ENCODE results near the gene CD52.

The CD52 gene

DNA sequence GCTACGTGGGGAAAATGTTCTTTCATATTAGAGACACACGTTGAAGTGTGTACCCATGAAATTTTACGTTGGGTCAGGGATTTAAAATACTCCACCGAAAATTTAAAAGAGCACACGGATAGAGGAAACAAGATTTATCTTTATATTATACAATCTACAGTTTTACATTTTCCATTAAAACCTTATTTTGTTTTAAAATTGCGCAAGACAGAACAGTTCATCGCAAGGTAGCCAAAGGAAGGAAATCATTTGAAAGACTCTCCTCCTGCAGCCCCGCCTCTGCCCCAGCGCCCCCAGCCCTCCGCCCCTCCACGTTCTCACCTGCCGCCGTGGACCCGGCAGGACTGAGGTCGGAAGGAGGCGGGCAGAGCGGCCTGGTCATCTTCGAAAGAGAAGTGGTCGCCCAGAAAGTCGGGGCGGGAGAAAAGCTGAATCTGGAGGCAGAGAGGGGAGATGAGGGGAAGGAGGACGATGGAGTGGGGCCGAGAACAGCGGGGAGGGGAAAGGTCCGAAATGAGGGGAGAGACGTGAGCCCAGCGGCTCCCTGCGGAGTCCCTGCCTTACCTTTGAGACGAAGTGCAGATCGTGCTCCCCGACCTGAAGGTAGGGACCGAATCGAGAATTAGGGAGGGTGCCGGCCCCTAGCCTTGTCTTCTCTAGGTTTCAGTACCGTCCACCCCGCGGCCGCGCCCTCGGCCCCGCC, 18.2 kb downstream of the CD52 start:
- no peak for DNase-seq (ENCODE audit: low read depth)

DNA sequence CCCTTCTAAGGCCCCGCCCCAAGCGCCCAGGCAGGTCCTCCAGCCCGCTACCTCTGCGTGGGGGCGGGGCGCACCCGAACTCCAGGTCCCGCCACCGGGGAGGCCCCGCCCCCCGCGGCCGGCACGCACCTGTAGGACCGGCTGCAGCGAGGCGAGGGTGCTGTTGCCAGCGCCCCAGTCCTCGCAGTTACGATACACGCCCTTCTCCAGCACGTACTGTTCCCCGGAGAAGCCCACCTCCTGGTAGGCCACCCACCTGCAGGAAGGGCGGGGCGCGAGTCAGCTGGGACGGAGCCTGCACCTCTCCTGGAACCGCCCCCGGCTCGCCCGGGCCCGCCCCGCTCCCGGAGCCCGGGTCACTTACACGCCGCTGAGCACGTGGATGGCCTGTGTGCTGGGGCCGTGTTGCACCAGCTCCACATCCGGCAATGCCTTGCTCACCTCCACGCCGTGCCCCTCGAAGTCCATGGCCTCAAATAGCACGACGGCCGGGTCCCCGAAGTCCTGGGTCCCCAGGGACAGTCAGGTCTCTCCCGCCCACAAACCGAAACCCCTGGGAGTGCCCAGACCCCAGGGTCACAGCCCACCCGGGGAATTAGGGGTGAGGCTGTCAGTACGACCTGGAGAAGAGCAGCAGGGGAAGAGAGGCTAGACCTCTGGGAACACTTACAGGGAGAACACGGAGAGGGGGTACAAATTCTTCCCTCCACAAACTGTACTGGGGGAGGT, 18.9 kb downstream of the CD52 start:
- peak; percentile 80 for DNase-seq (ENCODE audit: low read depth)

DNA sequence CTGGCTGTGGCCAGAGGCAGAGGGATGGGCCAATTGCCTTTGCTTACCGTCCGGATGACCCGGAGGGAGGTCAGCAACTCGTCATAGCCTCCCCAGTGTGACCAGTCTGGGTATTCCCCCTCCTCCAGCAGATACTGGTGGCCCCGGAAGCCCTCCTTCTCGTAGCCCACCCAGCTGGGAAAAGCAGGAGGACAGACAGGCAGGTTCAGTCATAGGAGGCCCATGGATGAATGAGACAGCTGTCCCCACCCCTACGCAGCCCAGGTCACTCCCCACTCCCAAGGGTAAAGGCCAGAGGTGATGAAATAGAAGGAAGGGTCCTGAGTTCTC, 19.4 kb downstream of the CD52 start:
- DNase-seq (ENCODE audit: low read depth) = no peak

DNA sequence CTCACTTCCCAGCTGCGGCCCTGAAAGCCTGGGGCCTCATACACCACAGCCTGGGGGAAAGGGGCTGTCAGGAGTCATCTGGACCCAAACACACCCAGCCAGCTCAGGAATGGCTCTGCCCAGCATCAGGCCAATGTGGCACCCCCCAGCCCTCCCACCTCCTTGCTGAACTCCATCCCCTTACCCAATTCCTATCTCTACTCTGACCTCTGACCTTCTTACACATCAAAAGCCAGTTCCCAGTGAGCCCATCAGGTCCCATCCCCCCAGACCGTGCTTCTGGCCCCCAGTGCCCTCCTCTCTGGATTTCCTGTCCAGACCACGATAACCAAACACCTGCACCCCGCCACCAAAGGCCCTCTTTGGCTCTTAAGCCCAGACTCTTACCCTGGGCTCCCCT, 19.9 kb downstream of the CD52 start:
- no peak for DNase-seq (ENCODE audit: low read depth)

DNA sequence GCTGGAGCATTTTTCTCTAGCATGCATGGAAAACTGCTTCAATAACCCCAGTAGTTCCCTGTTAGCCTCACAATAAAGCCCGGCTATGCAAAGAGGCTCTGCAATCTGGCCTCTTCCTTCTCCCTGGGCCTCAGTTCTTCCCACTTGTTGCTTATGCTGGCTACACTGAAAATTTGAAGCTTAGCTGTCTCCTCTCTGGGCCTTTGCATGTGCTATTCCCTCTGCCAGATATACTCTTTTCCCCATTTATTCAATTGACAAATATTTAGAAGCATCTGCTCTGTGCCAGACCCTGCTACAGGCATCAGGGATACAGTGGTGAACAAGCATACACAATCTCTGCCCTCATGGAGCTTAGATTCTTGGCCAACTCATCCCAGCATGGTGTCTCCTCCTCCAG, 20.9 kb downstream of the CD52 start:
- DNase-seq (ENCODE audit: low read depth) = no peak

DNA sequence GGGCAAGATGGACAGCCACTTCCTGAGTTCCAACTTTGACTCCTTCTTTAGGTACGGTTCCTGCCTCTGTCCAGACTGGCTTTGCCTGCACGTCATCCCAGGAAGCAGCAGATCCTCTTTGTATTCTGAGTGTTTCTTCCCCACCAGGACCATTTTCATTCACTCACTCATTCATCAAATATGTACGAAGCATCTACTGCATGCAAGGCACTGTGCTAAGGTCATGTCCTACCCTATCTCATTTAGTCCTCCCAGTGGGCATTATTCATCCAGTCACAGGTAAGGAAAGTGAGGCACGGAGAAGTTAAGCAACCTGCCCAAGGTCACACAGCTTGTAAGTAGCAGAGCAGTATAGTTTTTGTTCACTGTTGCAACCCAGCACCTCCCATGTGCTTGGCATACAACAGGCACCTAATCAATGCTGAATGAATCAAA, 22.3 kb downstream of the CD52 start:
- no peak for DNase-seq (ENCODE audit: low read depth)

DNA sequence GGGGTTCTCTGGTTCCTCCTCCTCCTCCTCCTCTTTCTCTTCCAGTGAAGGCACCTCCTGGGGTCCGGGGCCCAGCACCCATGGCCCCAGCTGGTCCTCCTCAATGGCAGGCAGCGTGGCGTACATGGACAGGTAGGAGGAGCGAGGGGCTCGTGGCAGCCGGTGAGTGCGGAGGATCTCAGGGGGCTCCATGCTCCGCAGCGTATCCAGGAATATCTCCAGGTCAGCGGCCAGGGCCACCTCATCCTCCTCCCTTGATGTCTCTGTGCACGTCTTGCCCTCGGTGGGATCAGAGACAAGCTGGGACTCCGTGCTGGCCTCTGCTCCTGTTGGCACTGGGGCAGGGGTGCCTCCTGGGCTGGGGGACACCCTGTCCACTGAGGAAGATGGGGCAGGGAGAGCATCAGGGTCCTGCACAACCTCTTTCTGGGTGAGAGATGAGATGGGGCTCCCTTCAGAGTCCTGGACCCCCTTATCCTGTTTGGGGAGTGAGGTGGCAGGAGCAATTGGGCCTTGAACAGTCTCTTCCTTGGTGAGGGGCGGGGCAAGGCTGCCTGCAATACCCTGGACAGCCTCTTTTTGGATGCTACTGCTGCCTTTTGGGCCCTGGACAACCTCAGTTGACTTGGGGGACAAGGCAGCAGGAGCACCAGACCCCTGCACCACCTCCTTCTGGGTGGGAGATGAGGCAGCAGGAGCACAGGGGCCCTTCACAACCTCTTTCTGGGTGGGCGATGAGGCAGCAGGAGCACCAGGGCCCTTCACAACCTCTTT, 26.6 kb downstream of the CD52 start:
- no peak for DNase-seq (ENCODE audit: low read depth)

DNA sequence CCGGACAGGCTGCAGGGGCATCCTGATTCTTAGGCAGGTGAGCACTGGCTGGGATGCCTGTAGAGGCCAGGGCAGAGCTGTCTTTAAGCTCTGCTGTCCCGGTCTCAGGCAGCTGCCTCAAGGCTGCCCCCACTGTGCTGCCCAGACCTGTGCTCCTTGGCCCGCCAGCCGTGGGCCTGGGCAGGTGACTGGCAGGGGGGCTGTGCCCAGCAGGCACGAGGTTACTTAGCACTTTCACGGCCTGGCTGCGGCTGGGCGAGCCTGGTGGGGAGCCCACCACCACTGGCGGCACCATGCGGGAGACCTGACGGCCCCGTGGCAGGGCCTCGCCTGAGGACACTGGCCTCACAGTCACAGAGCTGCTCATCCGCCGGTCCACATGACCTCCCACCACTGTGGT, 28.0 kb downstream of the CD52 start:
- DNase-seq (ENCODE audit: low read depth) = no peak

DNA sequence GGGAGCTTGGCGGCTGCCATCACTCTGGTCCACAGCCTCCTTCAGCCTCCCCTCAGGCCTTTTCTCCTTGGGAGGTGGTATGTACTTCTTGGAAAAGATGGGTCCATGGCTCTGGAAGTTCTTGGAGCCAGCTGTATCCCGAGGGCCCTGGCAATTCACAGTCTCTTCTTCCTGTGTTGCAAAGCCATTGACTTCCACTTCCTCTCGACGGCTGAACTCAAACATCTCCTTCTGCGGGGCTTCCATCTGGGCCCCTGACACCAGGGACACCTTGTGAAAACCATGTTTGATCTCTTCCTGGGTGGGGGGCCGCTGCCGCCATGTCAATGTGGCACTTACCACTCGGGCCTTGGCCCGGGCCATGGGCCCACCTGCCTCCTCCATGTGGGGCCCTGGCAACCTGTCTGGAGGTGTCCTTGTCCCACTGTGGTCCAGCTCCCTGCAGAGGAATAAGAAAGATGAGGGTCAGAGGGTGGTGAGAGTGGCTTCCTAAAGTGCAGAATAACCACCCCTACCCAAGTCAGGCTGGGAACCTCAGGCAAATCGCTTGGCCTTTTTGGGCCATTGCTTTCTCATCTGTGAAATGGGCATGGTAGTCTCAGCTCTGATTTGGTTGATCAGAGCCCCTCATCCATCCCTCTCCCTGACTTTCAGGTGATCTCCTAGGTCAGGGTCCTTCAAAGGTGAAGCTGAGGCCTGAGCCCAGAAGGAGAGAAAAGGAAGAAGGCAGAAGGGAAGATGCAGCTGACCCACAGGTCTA, 28.7 kb downstream of the CD52 start:
- DNase-seq (ENCODE audit: low read depth) = no peak

DNA sequence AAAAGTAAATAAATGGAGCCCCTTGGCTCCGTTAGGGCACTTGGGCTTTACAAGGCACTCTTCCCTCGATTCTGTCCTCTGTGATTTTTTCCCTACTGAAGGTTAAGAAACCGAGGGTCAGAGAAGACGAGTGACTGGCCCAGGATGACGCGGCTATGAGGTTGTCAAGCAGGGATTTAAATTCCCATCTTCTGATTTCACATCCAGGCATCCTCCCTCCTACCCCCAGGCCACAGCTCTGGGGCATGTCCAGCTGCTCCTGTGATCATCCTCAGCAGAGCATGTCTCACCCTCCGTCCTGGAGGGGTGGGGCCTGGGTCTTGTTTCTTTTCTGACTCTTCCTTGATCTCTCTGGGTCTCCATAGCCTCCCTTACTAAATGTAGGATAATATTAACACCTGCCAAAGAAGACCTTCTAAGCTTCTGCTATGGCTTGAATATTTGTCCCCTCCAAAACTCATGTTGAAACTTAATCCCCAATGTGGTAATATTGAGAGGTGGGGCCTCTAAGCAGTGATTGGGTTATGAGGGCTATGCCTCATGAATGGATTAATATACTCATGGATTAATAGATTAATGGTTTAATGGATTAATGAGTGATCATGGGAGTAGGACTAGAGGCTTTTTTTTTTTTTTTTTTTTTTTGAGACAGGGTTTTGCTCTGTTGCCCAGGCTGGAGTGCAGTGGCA, 31.6 kb downstream of the CD52 start:
- DNase-seq (ENCODE audit: low read depth) = no peak

DNA sequence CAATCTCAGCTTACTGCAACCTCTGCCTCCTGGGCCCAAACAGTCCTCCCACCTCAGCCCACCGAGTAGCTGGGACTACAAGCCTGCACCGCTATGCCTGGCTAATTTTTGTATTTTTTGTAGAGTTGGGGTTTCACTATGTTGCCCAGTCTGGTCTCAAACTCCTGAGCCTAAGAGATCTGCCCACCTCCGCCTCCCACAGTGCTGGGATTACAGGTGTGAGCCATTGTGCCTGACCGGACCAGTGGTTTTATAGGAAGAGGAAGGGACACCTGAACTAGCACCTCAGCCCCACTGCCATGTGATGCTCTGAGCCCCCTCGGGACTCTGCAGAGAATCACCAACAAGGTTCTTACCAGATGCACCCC, 32.1 kb downstream of the CD52 start:
- DNase-seq (ENCODE audit: low read depth) = no peak

DNA sequence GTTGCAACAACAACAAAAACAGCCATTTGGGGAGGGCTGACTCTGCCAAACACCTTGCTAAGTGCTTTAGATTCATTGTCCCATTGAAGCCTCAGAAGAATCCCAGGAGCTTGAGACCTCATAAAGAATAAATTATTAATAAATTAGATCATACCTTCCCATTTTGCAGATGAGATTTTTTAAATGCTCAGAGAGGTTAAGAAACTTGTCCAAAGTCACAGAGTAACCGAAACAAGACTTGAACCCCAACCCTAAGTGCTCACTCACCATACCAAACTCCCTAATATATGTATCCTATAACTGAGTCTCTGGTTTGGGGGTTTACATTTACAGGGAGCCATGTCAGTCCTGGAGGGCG, 32.6 kb downstream of the CD52 start:
- no peak for DNase-seq (ENCODE audit: low read depth)

DNA sequence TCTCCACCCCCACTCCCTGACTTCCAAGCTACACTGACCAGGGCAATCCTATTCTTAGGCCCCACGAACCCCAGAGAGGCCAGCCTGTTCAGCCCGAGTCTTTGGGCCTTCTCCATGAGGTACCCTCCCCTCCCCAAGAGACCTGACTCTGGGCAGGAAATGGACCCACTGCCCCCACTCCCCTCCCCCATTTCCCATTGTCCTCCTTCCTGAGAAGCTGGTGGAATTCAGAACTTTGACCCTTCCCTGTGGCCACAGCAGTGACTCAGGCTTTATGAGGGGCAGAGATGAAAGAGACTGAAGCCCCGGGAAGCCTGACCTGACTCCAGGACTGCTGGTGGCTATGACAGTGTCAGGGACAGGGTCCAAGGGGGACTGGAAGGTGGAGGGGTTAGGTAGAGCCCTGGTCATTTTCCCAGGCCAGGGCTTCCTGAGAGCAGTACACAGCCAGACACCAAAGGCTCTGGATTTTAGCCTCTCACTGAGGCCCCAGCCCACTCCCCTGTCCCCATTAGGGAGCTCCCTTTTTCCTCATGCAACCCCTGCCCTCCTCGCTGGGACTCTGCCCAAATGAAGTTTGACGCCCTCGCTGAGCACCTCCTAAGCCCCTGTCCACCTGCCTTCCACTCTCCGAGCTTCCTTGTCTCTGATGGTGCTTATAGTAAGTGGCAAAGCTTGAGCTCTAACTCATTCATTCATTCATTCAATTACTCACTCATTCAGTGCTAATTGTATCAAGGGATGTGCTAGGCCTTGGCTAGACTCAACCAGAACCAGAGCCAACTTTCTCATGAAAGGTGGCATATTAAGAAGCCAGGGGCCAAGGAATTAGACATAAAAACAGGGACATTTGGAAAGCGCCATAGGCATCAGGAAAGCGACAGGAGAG, 33.2 kb downstream of the CD52 start:
- no peak for DNase-seq (ENCODE audit: low read depth)

DNA sequence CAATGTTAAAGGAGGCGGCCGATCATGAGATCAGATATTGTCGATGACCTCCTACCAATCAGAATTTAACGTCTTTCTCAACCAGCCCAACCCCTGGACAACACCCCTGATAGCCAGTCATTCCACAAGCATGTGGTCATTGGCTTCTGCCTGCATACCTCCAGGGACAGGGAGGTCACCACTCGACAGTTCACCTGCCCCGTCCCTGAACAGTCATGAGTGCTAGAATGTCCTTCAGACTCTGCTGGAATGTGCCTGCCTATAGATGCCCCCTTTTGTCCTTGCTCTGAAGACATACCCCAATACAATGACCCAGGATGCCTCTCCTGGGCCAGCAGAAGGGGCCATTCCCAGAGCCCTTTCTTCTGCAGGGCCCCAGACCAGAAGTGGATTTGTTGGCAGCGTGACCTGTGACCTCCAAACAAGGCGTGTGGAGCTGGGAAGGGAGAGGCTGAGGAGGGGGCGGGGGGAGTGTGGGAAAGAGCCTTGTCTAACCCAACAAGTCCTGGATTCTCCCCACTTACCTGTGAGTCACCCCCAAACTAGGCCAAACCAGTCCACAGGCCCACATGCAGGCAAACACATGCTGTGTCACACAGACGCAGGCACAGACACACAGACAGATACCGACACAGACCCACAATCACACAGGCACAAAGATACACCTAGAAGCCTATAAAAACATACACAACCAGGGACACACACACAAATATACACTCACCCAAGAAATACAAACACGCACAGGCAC, 34.0 kb downstream of the CD52 start:
- DNase-seq (ENCODE audit: low read depth) = no peak

DNA sequence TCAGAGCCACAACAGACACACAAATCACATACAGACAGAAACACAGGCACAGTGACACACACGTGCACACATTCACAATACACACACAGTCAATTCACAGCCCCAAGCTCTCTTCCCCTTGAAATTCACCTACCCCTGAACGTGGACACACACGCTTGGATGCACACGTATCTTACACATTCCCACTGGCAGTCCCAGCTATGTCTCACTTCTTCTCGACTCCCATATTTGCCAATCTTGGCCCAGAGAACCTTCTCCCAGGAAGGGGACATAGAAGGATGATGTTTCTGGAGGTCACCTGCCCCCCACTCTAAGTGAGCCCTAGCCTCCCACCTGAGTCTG, 34.6 kb downstream of the CD52 start:
- no peak for DNase-seq (ENCODE audit: low read depth)

DNA sequence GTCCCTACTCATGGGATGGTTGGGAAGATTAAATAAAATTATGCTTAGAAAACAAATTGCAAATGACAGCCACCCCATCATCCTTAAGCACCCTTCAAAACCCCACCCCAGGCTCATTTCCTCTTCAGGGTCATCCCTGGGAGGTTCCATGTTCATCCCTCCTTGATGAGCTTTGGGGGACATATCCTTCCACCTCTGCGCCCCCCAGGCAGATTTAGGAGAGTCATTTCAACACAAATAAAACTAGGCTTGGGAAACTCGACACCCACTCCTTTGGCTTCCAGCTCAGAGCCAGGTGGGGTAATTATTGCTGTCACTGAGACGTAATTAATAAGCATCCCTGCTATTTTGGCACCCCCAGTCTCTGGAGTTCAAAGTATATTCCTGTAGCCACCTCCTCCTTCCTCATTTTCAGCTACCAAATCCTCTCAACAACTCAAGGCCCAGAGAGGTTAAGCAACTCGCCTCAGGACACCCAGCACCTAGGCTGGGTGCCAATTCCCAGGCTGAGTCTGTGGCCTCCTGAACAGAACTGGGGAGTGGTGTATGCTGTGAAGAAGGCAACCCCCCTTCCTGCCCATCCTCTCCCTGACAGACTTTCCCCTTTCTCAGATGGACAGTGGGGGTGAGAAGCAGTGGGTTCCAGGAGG, 35.6 kb downstream of the CD52 start:
- no peak for DNase-seq (ENCODE audit: low read depth)

DNA sequence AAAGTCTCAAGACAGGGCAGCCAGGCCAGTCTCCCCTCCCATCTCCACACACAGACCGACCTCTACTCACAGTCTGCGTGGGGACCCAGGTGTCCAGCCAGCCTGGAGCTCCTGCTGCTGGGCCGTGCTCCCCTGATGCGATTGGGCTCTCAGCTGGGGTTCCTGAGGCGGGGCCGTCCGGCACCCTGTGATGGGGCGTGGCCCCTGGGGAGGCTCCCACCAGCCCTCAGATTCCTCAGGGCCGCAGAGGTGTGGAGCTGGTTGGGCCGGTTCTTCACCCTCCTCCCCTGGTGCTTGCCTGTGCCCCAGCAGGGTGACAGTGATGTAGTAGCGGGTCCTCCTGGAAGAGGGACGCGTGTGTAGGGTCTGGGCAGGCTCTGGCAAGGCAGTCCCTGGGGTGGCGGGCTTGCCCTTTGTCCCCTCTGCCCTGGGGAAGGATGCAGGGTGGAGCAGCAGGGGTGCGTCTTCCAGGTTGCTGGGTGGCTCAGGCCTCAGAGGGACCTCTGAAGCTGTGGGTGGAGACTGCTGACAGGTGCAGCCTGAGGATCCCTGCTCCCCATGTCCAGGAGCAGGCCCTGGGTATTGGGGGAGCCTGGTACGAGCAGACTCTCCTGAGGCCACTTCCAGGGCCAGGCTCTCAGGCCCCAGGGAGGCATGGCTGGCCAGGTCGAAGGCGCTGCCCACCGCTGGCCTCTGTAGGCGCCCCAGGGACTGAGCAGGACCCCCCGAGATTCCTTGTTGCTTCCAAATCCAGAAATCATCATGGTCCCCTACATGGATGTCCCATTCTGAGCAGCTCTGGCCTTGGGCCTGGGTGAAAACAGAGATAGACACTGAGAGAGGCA, 36.4 kb downstream of the CD52 start, which contains the start of gene CRYBG2:
Gene CRYBG2, minus strand, starts transcription at position 155 of the 845 bp plus-strand sequence. CDS start 7,473 bp downstream, outside the sequence.
- no peak for DNase-seq (ENCODE audit: low read depth)

DNA sequence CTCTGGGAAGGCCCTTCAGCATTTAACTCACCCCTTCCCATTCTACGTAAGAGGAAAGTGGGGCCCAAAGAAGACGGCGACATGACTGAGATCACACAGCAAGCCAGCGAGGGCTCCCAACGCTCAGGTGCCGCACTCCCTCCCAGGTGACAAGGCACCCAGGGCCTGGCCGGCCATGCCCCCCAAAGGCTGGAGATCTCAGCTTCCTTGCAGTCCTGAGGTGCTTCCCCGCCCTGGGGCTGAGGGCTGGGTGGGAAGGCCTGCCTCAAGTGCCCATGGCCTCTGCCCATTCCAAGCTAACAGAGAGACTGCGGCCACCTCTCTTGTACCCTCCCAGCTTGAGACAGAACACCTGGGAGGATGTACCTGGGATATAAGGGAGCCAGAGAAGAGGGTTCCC, 37.2 kb downstream of the CD52 start:
- no peak for DNase-seq (ENCODE audit: low read depth)

DNA sequence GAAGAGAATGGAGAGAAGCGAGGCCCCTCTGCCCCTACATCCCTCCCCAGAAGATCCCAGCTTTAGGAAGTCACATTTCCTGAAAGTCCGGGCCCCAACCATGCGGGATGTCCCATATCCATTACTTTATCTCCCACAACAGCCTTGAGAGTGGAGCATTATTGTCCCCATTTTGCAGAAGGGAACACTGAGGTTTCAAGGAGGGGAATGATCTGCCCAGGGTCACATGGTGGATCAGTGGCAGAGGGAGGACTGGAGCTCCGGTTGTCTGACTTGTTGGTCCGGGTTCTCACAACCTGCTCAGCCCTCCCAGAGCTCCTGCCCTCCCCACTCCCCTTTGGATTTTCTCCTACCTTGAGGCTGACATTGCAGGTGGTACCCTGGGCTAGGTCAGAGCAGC, 38.3 kb downstream of the CD52 start:
- DNase-seq (ENCODE audit: low read depth) = no peak
